GM18868 (cell line): ENCODE results near the gene ADGRA1.
"Not testable (repeated sequence)": the region's sequence is repeated elsewhere in the genome, so short reads cannot be mapped to it uniquely, and the experiment has no call there.

ENCODE experiments used
- ATAC-seq: cut with Tn5 transposase; IDR thresholded peaks from one replicate; pipeline ENCODE4 v1.9.1; 2021; ENCODE audit warnings: mild to moderate bottlenecking, moderate library complexity; ENCODE audit not compliant: unreplicated experiment

Gene ADGRA1

GRCh38 chr10:133174689-133175263 is 87.1 kb downstream of the ADGRA1 start:
- no peak for ATAC-seq

DNA sequence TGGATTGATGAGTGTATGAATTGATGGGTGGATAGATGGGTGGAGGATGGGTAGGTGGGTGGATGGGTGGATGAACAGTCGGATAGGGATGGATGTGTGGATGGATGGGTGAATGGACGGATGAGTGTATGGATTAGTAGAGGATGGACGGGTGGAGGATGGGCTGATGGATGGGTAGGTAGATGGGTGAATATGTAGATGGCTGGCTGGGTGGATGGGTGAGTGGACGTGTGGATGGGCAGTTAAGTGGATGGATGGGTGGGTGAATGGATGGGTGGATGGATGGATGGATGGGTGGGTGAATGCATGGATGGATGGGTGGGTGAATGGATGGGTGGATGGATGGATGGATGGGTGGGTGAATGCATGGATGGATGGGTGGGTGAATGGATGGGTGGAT is 87.9 kb downstream of the ADGRA1 start:
- not testable (repeated sequence) for ATAC-seq

GRCh38 chr10:133176546-133176945 is 88.8 kb downstream of the ADGRA1 start:
- no peak for ATAC-seq

GRCh38 chr10:133177380-133178157 is 89.8 kb downstream of the ADGRA1 start:
- no peak for ATAC-seq

DNA sequence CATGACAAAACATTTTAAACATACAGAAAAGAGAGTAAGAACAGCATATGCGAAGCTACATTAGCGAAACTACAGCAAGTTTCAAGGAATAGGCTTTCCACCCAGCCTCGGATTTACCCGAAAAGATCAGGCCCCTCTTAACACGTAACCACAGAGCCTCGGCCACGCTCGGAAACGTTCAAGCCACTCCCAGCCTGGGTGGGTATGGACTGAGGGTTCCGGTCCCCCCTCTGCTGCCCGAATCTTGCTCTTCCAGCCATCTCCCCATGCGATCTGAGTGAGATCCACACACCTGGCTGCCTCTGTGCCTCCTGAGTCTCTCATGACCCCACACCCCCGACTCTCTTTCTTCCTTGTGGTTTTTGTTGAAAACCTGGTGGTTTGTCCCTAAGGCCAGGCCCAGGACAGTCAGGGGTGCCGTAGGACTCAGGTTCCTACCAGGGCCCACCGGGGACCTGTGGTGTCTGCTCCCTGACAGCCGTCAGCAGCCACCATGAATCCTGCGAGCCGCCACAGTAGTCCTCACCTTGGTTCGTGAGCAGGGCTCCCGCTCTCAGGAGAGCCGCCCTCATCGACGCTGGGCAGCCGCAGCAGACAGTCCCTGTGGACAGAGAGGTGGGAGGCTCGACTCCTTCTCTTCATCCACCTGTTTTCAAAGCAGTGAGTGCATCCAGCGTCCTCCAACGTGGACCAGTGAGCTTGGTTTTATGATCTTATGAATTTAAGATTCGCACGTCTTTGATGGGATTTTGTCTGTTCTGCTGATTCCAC is 90.8 kb downstream of the ADGRA1 start:
- no peak for ATAC-seq

DNA sequence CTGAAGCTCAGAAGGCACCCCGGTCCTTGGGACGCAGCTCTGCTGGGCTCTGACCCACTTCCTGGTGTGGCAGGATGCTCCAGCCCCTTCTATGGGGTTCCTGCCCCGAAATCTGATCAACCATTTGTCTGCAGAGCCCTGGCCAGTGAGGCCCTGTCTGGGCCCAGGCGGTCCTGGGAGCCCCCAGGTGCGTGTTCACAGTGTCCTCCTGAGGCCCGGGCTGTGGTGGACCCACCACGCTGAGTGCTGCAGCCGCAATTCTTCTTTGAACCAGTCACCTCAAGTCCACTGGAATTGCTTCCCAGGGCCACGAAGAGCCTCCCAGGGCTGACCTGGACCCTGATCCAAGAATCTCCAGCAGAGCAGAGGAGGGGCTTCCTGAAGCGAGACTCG is 91.4 kb downstream of the ADGRA1 start:
- no peak for ATAC-seq

- no peak for ATAC-seq
Observed at GRCh38 chr10:133179651-133180050, 91.9 kb downstream of the ADGRA1 start.

DNA sequence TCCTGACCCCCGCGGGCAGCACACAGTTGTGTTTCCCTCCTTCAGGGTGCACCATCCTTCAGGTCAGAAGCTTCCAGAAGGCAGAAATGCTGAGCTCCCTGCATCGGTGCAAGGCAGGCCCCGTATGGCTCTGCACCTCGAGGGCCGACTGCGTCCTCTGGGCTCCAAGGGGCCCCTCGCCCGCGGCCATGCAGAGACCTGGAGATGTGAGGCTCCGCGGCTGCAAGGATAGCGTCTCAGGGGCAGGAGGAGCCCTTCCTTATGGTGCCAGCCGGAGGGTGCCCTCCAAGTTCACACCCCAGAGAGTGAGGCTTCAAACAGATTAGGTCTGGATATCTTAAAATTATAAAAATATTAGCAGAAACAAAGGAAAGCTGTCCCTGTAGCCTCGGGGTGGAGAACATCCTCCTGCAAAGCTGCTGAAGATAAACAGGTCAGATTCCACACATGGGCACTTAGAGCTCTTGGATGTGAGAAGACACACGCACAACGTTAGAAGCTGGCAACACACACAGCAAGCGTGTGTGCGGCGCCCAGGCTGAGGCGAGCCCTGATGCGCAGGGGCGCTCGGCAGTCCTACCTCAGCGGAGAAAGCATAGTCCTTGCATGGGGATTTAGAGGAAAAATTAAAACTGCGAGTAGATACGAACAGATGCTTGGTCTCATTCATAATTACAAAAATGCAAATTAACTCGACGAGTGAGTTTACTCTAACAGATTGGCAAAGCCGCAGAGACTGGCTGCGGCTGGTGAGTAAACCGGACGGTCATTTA is 92.7 kb downstream of the ADGRA1 start:
- ATAC-seq = no peak

DNA sequence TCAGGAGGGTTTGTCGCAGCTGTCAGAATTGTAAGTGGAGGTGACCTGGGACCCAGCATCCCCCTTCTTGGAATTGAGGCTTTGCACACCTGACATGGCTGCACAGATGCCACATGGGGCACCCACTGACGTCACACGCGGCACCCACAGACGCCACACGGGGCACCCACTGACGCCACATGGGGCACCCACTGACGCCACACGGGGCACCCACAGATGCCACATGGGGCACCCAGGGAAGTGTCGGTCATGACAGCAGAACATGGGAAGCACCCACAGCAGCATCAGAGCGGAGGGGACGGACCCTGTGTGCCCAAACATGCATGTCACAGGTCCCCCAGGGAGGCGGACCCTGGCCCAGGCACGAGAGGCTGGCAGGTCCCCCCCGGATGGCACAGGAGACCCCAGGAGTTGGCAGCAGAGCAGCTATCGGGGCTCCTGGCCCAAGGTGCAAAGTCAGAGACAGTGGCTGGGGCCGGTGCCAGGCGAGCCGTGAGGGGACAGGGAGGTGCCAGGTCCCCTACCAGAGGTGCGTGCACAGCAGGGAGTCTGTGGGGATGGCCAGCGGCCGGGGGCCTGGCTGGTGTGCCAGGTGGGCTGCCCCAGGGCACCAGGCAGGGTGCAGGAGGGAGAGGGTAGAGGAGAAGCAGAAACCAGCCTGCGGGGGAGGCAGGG is 93.4 kb downstream of the ADGRA1 start:
- ATAC-seq = no peak
